Stimulated activated CD4-positive, alpha-beta T cell treated with anti-CD3 and anti-CD28 coated beads, Interleukin-4, amount 100 ng/mL, for 24 hours (primary cell): ENCODE results near the gene TCERG1L.

Experiments used
- DNase-seq: peaks from one replicate; pipeline ENCODE4 v3.0.0-alpha.2; 2020

TCERG1L gene

DNA sequence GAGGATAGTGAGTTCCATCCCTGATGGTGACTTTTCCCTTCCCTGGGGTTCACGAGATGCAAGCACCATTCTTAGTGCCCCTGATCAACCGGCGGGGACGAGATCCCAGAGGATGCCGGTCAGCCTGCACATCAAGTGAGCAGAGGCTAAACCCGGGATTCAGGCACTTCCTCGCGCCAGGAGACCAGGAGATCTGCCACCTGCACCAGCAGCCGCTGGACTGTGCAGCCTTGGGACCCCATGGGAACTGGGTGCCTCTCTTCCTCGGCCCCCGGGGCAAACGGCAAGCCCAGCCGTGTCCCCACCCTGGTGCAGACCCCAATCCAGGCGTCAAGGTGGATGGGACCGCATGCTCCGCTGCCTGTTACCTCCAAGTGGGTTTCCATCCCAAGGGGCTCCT, 88.5 kb downstream of the TCERG1L start:
- DNase-seq: no peak

GRCh38 chr10:131221632-131222277, 89.8 kb downstream of the TCERG1L start:
- DNase-seq: no peak

- no peak for DNase-seq
Observed at GRCh38 chr10:131220601-131221171, 90.8 kb downstream of the TCERG1L start.

- no peak for DNase-seq
Observed at GRCh38 chr10:131219955-131220489, 91.5 kb downstream of the TCERG1L start.

DNA sequence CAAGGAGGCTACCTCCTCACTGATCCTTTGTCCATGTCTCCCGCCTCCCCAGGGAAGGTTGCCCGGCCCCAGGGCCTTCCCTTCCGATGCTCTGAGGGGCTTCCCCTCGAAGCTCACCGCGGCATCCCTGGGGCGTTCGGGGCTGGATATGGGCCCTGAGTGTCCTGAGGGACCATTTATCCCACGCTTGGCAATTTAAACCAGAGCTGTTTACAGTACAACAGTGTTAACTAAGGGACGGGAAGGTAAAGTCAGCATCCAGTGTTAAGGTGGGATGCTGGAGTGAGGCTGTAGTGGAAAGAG, 92.0 kb downstream of the TCERG1L start:
- no peak for DNase-seq

DNA sequence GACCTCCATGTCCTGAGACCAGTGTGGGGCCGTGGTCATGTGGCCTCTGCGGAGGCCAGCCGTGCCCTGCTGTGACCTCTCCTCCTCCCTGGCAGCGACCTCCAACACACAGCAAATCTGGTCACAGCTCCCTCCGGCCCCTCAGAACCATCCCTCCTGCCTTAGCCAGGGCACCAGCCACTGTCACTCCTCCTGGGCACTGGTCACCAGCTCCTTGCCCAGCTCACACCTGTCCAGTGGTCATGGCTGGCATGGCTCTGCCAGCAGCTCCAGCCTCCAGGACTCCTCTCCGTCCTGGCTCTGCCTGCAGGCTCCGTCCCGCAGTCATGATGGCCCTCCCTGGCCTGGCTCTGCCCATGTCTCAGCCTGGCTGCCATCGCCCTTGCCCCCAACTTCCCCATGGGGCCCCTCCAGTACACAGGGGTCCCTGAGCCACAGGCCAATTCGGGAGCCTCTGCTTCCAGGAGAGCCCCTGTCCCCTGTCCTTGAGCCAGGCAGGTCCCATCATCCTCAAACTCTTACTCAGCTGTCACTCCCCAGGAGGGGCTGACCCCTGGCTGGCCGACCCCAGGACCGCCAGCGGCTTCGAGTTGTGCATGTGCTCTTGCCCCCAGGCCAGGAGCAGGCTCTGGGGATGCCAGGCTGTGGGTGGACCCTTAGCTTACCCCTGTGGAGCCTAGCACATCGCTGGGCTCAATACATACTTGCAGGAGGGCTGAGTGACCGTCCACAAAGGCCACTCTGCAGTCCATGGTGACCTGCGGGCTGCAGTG, 92.5 kb downstream of the TCERG1L start:
- DNase-seq: no peak

DNA sequence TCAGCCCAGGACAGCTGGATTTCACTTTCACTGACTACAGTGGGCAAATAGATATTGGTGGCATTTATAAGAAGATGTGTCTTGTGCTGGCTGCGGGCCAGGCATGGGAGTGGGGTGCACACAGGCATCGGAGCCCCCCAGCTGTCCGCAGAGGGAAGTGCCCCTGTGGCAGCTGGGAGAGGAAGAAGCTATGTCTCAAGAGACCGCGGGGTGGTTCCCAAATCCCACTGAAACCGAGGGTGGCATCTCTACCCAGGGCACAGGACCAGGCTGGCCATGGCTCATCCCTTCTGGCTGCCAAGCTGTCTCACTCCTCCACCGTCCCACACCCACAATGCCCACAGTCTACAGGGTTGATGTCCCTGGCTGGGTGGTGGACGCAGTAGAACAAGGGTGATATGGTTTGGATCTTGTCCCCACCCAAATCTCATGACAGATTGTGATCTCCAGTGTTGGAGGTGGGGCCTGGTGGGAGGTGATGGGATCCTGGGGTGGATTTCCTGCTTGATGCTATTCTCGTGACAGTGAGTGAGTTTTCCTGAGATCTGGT, 94.8 kb downstream of the TCERG1L start:
- DNase-seq: no peak

DNA sequence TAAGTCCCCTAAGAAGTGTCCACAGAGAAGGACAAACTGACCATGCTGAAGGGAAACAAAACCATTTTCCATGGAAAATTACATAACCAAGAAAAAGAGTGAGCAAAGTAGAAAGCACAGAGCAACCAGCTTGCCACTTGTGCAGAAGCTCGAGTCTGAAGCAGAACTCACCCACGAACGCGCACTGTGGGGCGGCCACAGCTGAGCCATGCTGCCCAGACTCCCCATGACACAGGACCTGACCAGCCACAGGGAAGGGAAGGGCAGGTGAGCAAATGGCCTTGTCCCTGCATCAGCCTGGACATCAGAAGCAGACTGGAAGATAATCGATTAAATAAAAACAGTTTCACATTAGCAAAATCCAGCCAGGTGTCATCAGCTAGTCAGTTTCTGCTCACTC, 95.7 kb downstream of the TCERG1L start:
- DNase-seq: no peak

- no peak for DNase-seq
Observed at GRCh38 chr10:131214521-131215244, 96.8 kb downstream of the TCERG1L start.

- no peak for DNase-seq
Observed at GRCh38 chr10:131213741-131214505, 97.6 kb downstream of the TCERG1L start.

GRCh38 chr10:131212763-131213325, 98.7 kb downstream of the TCERG1L start:
- DNase-seq: no peak

DNA sequence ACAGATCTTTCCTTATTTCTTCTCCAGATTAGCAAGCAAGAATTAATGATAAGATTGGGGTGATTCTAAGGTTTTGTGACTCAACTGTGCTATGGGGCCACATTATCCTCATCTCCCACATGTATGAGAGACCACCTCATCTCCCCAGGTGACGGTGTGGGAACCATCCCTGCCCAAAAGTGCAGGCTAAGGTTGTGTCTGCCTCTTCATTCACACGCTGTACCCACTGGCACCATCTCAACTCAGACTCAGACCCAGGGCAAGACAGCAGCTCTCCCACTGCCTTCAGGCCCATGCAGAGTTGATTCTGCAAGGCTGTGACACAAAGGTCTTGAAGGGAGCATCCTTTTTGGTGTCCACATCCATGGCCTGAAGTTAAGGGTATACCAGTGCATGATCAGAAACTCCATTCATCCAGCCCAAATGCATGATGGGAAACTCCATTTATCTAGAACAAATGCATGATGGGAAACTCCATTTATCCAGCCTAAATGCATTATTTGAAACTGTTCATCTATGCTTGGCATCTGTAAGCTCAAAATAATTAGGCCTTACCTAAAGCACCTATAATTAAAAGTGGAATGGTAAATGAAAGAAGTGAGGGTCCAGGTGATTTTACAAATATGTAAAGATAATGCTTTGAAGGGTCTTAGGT, 99.4 kb downstream of the TCERG1L start:
- no peak for DNase-seq

DNA sequence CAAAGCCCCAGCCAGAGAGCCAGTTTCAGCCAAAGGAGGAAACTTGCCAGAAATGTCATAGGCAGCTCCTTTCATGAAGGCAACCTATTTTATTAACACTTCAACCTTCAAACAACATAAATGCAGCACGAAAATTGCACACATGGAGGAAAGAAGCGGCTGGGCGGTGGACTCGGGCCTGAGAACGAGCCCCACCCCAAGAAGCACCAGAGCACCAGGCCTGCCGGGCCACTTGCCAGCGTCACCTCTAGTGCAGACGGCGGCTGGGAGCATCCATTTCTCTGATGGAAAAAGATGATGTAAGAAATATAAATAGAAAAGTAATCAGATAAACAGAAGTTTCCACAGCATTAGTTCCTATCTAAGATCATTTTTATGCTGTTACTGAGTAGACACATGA, 100.0 kb downstream of the TCERG1L start:
- no peak for DNase-seq

DNA sequence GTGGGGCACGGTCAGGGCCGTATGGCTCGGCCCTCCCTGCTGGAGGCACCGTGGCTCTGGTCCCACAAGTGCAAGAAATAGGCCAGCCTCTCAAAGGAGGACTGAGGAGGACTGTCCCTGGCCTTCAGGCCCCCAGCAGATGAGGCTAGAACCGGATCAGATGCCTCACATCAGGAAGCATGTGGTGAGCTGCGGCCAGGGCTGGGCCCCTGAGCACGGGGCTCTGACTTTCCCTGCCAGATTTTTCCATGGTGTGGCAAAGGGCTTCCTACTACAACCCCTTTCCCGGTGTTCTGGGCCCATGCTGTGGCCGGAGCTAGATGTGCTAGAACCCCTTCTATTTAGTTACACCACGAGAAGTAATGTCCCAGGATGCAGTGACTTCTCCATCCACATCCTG, 100.4 kb downstream of the TCERG1L start:
- DNase-seq: no peak

DNA sequence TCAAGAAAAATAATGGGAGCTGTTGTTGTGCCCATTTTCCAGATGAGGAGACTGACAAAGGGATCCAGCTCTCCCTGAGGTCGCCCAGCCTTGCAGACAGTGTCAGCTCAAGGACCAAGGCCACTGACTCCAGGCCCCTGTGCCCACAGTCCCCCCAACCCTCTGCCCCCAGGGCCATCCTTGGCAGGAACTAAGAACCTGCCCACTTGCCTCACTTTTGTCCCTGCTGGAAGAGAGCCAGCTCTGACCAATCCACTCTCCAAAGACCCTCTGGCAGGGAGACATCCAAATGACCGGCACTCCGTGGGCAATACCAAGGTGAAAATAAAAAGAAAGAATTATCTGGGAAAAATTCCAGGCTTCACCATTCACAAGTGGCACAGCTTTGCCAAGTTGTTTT, 101.3 kb downstream of the TCERG1L start:
- DNase-seq: no peak

DNA sequence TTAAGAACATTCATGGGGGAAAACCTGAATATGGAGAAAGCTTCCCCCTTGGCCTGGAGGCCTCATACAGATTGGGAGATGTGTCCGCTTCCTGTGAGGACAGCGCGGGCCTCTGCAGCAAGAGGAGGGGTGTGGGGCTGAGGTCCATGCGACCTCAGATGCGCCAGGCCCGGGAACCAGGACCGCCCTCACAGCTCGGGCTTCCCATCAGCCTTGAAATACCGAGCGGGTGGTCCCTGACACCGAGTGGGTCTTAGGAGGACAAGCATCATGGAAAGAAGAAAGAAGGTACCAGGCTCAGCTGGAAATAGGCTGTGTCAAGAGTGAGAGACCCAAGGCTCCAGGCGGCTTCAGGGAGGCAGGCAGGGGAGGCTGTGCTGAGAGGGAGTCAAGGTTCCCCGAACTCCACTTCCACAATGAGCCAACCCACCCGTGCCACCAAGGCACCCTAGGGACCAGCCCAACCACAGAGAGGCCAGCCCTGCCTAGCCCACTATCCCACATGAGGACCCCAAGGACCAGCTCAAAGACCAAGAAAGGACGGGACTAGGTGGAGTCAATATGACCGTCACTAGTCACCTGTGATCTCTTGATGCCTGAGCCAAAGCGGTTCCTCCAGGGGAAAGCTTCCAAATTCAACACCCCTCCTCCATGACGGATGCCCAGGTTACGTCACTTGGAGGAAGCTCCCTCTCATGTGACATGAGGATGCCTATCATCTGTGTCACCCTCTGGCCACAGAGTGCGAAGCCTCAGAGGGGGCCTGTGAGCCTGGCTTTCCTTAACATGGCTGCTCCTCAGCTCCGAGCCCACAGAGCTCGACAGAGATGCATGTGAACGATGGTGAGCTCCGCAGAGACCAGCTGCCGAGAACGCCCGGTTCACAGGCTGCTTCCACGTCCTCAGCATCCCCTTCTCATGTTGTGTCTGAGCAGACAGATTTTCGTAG, 103.7 kb downstream of the TCERG1L start:
- no peak for DNase-seq

GRCh38 chr10:131207176-131207575, 104.3 kb downstream of the TCERG1L start:
- DNase-seq: no peak

- DNase-seq: no peak
Observed at GRCh38 chr10:131206111-131206995, 105.2 kb downstream of the TCERG1L start.

GRCh38 chr10:131205556-131205955, 106.0 kb downstream of the TCERG1L start:
- DNase-seq: no peak
